BE2C (cell line): Measurements from ENCODE around the gene PRR5. TPM values are rescaled to one million over a fixed set of nuclear protein-coding genes. Genes with fewer than 3 reads are reported as not detected.
"Not testable (repeated sequence)": the region's sequence is repeated elsewhere in the genome, so short reads cannot be mapped to it uniquely, and the experiment has no call there.

Experiments used
- DNase-seq: peaks from one replicate; pipeline ENCODE4 v3.0.0-alpha.2; 2020
- H3K27me3 ChIP-seq: fragments of 250-450 bp; sonication (Bioruptor Pico); 2 replicates; pipeline ENCODE4 v1.5.1; 2020; ENCODE audit warnings: mild to moderate bottlenecking
- H3K36me3 ChIP-seq: fragments of 250-450 bp; sonication (Bioruptor Pico); 2 replicates; pipeline ENCODE4 v1.5.1; 2020; ENCODE audit warnings: mild to moderate bottlenecking
- H3K4me1 ChIP-seq: fragments of 250-450 bp; sonication (Bioruptor Pico); 2 replicates; pipeline ENCODE4 v1.5.1; 2020
- H3K4me3 ChIP-seq: 2 replicates; pipeline ENCODE4 v1.5.1; 2011; ENCODE audit warnings: low read depth, low read length
- H3K9me3 ChIP-seq: fragments of 250-450 bp; sonication (Bioruptor Pico); 2 replicates; pipeline ENCODE4 v1.5.1; 2020
- polyA plus RNA-seq: library from polyadenylated mRNA; unstranded; fragments of >200 nt; gene quantifications from one replicate; pipeline ENCODE4 v1.2.1, GENCODE V29; 2012; ENCODE audit warnings: low read depth, missing spikeins; ENCODE audit not compliant: insufficient read length, insufficient read depth
- TF ChIP-seq, protein P1 (sequence below): IDR thresholded peaks from 2 replicates; pipeline ENCODE4 v1.5.1; 2012; ENCODE audit warnings: mild to moderate bottlenecking, low read depth, low read length

The PRR5 gene, protein sequence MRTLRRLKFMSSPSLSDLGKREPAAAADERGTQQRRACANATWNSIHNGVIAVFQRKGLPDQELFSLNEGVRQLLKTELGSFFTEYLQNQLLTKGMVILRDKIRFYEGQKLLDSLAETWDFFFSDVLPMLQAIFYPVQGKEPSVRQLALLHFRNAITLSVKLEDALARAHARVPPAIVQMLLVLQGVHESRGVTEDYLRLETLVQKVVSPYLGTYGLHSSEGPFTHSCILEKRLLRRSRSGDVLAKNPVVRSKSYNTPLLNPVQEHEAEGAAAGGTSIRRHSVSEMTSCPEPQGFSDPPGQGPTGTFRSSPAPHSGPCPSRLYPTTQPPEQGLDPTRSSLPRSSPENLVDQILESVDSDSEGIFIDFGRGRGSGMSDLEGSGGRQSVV
- 8.3 TPM for polyA plus RNA-seq

DNA sequence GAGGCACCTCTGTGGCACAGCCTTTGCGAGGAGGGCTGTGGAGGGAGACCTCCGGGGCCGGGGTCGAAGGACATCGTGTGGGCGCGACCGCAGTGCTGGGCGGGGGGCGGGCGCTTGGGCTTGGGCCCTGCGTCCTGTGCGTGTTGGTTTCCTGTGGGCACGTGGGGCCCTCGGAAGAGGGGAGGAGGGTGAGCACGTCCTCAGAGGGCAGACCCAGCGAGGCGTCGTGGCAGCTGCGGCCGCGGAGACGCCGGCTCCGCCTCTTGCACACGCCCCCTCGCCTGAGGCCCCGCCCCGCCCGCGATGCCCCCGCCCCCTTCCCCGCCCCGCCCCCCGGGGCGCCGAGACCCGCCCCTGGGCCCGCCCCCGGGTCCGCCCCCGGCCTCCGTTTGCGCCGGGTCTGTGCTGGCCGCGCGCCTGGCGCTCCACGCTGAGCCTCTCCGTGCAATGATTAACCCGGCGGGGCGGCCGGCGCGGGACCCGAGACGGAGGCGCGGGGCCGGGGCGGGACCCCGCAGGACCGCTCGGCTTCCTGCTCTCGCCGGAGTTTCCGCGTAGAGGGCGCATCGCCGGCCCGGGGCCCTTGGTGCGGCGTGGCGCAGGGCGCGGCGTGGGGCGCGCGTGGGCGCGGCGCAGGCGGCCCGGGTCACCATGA lies at the start of gene PRR5:
Gene PRR5, plus strand, starts transcription at position 381 of the 655 bp plus-strand sequence. Its CDS starts 271 bp downstream, at position 652.
- Histone ChIP-seq H3K4me3 (peak within 1 kb of the TSS; percentile 45), H3K36me3 (no peaks in the 10 kb centered on the region), H3K27me3 (peaks cover 15% of the 10 kb centered on the region), H3K9me3 (no peaks in the 10 kb centered on the region), H3K4me1 (peaks cover 5% of the 10 kb centered on the region)
- peak; percentile 87 for DNase-seq
- TF ChIP-seq, protein P1, sequence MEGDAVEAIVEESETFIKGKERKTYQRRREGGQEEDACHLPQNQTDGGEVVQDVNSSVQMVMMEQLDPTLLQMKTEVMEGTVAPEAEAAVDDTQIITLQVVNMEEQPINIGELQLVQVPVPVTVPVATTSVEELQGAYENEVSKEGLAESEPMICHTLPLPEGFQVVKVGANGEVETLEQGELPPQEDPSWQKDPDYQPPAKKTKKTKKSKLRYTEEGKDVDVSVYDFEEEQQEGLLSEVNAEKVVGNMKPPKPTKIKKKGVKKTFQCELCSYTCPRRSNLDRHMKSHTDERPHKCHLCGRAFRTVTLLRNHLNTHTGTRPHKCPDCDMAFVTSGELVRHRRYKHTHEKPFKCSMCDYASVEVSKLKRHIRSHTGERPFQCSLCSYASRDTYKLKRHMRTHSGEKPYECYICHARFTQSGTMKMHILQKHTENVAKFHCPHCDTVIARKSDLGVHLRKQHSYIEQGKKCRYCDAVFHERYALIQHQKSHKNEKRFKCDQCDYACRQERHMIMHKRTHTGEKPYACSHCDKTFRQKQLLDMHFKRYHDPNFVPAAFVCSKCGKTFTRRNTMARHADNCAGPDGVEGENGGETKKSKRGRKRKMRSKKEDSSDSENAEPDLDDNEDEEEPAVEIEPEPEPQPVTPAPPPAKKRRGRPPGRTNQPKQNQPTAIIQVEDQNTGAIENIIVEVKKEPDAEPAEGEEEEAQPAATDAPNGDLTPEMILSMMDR, result no peak

DNA sequence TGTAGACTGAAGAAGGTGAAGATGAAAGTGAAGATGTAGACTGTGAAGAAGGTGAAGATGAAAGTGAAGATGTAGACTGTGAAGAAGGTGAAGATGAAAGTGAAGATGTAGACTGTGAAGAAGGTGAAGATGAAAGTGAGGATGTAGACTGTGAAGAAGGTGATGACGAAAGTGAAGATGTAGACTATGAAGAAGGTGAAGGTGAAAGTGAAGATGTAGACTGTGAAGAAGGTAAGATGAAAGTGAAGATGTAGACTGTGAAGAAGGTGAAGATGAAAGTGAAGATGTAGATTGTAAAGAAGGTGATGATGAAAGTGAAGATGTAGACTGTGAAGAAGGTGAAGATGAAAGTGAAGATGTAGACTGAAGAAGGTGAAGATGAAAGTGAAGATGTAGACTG lies 49.1 kb upstream of the PRR5 start:
- H3K9me3 ChIP-seq, H3K27me3 ChIP-seq, H3K4me3 ChIP-seq, DNase-seq, H3K4me1 ChIP-seq, H3K36me3 ChIP-seq: not testable (repeated sequence)

DNA sequence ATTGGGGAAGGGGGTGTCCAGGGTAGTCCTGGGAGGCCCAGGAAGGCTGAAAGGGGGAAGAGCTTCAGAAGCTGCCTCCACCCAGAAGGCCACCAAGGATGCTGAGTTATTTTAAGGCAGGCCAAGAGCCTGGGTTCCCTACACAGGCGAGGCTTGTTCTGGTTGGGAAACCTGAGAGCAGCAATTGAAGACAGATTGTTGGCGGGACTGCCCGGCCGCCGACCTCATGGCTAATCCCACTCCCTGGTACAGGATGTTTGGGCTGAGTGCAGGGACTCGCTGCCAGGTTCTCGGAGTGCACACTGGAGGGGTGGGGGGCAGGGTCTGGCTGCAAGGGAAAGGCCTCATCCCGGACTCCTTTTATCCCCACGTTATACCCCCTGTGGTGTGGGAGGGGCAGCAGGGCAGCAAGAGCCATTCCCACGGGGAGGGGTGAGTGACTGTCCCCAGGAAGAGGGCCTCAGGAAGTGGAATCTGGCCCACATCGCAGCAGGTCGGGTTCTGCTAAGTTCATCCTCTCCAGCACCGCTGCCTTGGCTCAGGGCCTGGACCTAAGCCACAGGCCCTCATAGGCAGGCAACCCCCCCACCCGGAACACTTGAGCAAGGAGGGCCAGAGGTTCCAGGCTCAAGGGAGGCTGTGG lies 43.6 kb upstream of the PRR5 start:
- TF ChIP-seq, protein P1, result no peak
- Histone ChIP-seq H3K9me3 (no peaks in the 10 kb centered on the region), H3K27me3 (no peaks in the 10 kb centered on the region), H3K36me3 (no peaks in the 10 kb centered on the region), H3K4me1 (peaks cover 13% of the 10 kb centered on the region), H3K4me3 (no peak overlapping the region)
- DNase-seq, result no peak

DNA sequence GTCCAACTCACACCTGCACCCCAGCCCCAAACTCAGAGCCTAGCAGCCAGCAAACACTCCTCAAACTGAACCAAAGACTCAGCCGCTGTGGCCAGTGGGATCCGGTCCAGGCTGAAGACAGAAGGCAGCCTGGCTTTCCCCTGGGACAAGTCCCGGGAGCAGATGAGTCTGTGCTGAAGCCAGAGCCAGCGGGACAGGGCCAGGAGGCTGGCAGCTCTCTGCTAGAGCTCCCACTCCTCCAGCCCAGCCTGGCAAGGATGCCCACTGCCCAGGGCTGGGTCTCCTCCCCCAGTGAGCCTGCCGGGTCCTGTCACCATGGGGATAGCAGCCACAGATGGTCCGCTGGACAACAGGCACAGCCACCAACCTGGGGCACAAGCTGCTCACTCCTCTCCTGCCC lies 42.9 kb upstream of the PRR5 start:
- Histone ChIP-seq H3K4me1 (peaks cover 15% of the 10 kb centered on the region), H3K36me3 (no peaks in the 10 kb centered on the region), H3K27me3 (no peaks in the 10 kb centered on the region), H3K4me3 (no peak overlapping the region), H3K9me3 (no peaks in the 10 kb centered on the region)
- TF ChIP-seq, protein P1, result no peak
- DNase-seq, result peak; percentile 88

DNA sequence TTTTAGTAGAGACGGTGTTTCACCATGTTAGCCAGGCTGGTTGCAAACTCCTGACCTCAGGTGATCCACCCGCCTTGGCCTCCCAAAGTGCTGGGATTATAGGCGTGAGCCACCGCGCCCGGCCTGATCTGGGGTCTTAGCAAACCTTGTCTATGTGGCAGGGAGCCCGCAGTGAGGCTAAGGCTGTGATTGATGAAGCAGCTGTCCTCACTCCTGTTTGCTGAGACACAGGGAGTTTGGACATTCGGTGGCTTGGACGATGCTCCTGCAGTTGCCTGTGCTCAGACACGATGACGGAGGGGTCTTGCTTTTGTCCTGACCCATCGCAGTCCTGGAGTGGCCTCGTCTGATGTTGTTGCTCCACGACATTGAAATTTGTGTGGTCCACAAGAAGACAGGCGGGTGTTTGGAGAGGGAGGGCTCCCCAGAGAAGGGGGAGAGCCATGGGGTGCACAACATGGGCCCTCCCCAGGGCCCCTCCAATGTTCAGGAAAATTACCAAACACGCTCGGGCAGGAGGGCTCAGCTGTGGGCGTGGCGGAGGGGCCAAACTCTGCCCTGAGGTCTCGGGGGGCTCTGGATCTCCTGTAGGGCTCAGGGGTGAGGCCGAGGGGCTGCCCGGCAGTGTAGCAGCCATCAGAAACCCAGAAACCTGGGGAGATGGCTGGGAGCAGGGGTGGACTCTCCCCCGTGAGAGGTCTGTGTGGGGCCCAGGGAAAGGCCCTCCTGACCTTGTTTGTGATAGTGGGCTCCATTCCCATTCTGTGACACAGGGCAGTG lies 41.8 kb upstream of the PRR5 start:
- no peak for DNase-seq
- no peaks in the 10 kb centered on the region for H3K9me3 ChIP-seq
- no peak overlapping the region for H3K4me3 ChIP-seq
- no peaks in the 10 kb centered on the region for H3K36me3 ChIP-seq
- no peaks in the 10 kb centered on the region for H3K27me3 ChIP-seq
- peaks cover 18% of the 10 kb centered on the region for H3K4me1 ChIP-seq
- TF ChIP-seq, protein P1, result no peak

DNA sequence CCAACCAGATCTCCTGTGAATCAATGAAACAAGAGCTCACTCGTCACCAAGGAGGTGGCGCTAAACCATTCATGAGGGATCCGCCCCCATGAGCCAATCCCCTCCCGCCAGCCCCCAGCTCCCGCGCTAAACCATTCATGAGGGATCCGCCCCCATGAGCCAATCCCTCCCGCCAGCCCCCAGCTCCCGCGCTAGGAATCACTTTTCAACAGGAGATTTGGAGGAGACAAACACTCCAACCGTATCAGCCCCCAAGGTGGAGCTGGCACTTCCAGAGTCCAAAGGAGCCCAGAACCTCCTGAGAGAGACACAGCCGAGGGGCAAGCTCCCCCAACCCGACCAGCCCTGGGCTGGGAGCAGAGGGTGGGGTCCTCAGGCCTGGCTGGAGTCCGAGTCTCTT lies 40.9 kb upstream of the PRR5 start:
- no peaks in the 10 kb centered on the region for H3K36me3 ChIP-seq
- TF ChIP-seq, protein P1, result no peak
- H3K4me1 ChIP-seq, result peaks cover 18% of the 10 kb centered on the region
- H3K4me3 ChIP-seq, result no peak overlapping the region
- no peaks in the 10 kb centered on the region for H3K9me3 ChIP-seq
- no peak for DNase-seq
- H3K27me3 ChIP-seq, result no peaks in the 10 kb centered on the region
